Naive thymus-derived CD4-positive, alpha-beta T cell (primary cell): ENCODE data around the gene AFAP1. TPM values are rescaled to one million over a fixed set of nuclear protein-coding genes. Genes with fewer than 3 reads are reported as not detected.

ENCODE experiments used
- ATAC-seq: fragments of 150-1000 bp; cut with Tn5 transposase; 2 replicates; pipeline ENCODE4 v1.10.0; 2021; ENCODE audit warnings: mild to moderate bottlenecking, moderate library complexity
- CTCF ChIA-PET: fragments of 350-600 bp; sonication (Branson Sonifier 250); formaldehyde crosslinking; loops from one replicate; lab custom pipeline; 2021; ENCODE audit warnings: antibody characterized with exemption; lab: Charles Lee
- POLR2A ChIA-PET: fragments of 350-600 bp; sonication (Branson Sonifier 250); formaldehyde crosslinking; loops from one replicate; lab custom pipeline; 2021; ENCODE audit warnings: antibody characterized with exemption, inconsistent platforms; lab: Charles Lee
- DNase-seq, 9 donors: peaks; one replicate each; pipeline versions ENCODE4 v3.0.0 to v3.0.0-alpha.2; 2020 to 2022; ENCODE audit warnings: mixed read lengths in 1 of 9
- H3K27ac ChIP-seq: one replicate; pipeline ENCODE4 v1.7.0; 2013; ENCODE audit warnings: mild to moderate bottlenecking, low read depth, low read length, moderate library complexity
- H3K27me3 ChIP-seq, 2 donors: one replicate each; pipeline ENCODE4 v1.7.0; 2013; ENCODE audit warnings: low read length in 2 of 2, mild to moderate bottlenecking in 2 of 2, moderate library complexity in 2 of 2; ENCODE audit not compliant: control insufficient read depth in 2 of 2, insufficient read depth in 2 of 2
- H3K36me3 ChIP-seq, 3 experiments: 1 replicate in 2 of 3; 2 replicates in 1 of 3; pipeline ENCODE4 v1.7.0; 2013; ENCODE audit warnings: low read length in 3 of 3, mild to moderate bottlenecking in 3 of 3, moderate library complexity in 1 of 3; ENCODE audit not compliant: insufficient read depth in 3 of 3, control insufficient read depth in 2 of 3
- H3K4me1 ChIP-seq, 2 donors: one replicate each; pipeline ENCODE4 v1.7.0; 2013; ENCODE audit warnings: low read length in 2 of 2, mild to moderate bottlenecking in 2 of 2, moderate library complexity in 1 of 2; ENCODE audit not compliant: control insufficient read depth in 2 of 2, insufficient read depth in 2 of 2
- H3K4me3 ChIP-seq: 2 replicates; pipeline ENCODE4 v1.7.0; 2013; ENCODE audit warnings: mild to moderate bottlenecking, low read length
- H3K9me3 ChIP-seq, 3 experiments: 1 replicate in 2 of 3; 2 replicates in 1 of 3; pipeline ENCODE4 v1.7.0; 2013; ENCODE audit warnings: low read length in 3 of 3; ENCODE audit not compliant: control insufficient read depth in 2 of 3
- H3K27ac Mint-ChIP-seq, 9 donors: one replicate each; pipeline ENCODE4 v1.8.0; 2020 to 2022; ENCODE audit warnings: mixed read lengths in 9 of 9, mild to moderate bottlenecking in 8 of 9, moderate library complexity in 5 of 9, inconsistent platforms in 2 of 9
- H3K27me3 Mint-ChIP-seq, 5 donors: one replicate each; pipeline ENCODE4 v1.8.0; 2021 to 2022; ENCODE audit warnings: mixed read lengths in 5 of 5, mild to moderate bottlenecking in 1 of 5
- H3K36me3 Mint-ChIP-seq, 5 donors: one replicate each; pipeline ENCODE4 v1.8.0; 2020 to 2022; ENCODE audit warnings: mixed read lengths in 5 of 5, mild to moderate bottlenecking in 3 of 5, inconsistent platforms in 1 of 5
- H3K4me1 Mint-ChIP-seq, 7 donors: one replicate each; pipeline ENCODE4 v1.8.0; 2020 to 2022; ENCODE audit warnings: mixed read lengths in 7 of 7, mild to moderate bottlenecking in 3 of 7, inconsistent platforms in 1 of 7
- H3K4me3 Mint-ChIP-seq, 10 donors: one replicate each; pipeline ENCODE4 v1.8.0; 2020 to 2022; ENCODE audit warnings: mild to moderate bottlenecking in 10 of 10, mixed read lengths in 10 of 10, moderate library complexity in 6 of 10, inconsistent platforms in 2 of 10
- H3K9me3 Mint-ChIP-seq, 11 donors: one replicate each; pipeline ENCODE4 v1.8.0; 2020 to 2022; ENCODE audit warnings: mixed read lengths in 11 of 11, mild to moderate bottlenecking in 4 of 11, inconsistent platforms in 1 of 11, moderate library complexity in 1 of 11
- intact Hi-C, 2 donors: fragments of 100-400 bp; cut with micrococcal nuclease; formaldehyde crosslinking; loops; one replicate each; pipeline ENCODE4 v1.15.1; 2023
- polyA plus RNA-seq, 2 donors: library from polyadenylated mRNA; unstranded; fragments of 300-500 nt; fragmentation: Illumina TruSeq; gene quantifications; one replicate each; pipeline ENCODE4 v1.2.3, GENCODE V29; 2021
- total RNA-seq, 6 experiments: library from RNA in 5 of 6; stranded (reverse) in 5 of 6; gene quantifications; 1 replicate in 5 of 6; 2 replicates in 1 of 6; pipeline ENCODE4 v1.2.3 and lab custom pipeline; 2021 to 2026

Gene AFAP1
- total and polyA plus RNA-seq, 7 experiments from 2014 or later: 2.2 to 27.2 (median 9.6) TPM

DNA sequence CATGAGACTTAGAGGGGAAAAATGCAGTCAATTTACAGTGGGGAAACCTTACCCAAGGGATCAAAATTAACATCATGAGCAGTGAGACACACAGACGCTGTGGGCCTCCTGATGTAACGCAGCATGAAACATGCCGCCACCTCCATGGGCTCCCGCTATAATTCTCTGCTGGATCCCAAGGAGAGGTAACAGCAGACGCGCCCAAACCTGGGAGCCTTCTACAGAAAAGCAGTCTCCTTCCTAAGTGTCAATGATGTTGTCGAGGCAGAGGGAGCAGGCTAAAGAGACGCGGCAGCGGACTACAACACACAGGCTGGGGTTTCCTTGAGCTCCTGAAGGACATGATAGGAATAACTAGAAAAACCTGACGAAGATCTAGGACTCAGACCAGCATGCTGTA, 142.3 kb downstream of the AFAP1 start:
- ChIA-PET POLR2A (interaction anchor here (0.8 kb wide), 1 partner anchor 27 kb away, joined by 3 read pairs; no protein-coding TSS in a partner anchor), CTCF (interaction anchor here (2.3 kb wide), 1 partner anchor 27 kb away, joined by 5 read pairs; no protein-coding TSS in a partner anchor)
- Mint-ChIP-seq H3K27ac (no peak overlapping the region), H3K36me3 (peaks cover 10 to 44% (median 37%) of the 10 kb centered on the region in 5 donors), H3K4me3 (no peak overlapping the region), H3K9me3 (peaks cover 0 to 2% (median 0%) of the 10 kb centered on the region in 11 donors), H3K27me3 (no peaks in the 10 kb centered on the region), H3K4me1 (peaks cover 5 to 6% (median 5%) of the 10 kb centered on the region in 7 donors)
- Histone ChIP-seq H3K27me3 (no peaks in the 10 kb centered on the region), H3K4me3 (no peak overlapping the region), H3K9me3 (no peaks in the 10 kb centered on the region), H3K4me1 (no peaks in the 10 kb centered on the region), H3K27ac (no peak overlapping the region), H3K36me3 (peaks cover 0 to 28% (median 3%) of the 10 kb centered on the region in 3 experiments)
- intact Hi-C loops: no loop called here
- DNase-seq (no peak), ATAC-seq (no peak)

DNA sequence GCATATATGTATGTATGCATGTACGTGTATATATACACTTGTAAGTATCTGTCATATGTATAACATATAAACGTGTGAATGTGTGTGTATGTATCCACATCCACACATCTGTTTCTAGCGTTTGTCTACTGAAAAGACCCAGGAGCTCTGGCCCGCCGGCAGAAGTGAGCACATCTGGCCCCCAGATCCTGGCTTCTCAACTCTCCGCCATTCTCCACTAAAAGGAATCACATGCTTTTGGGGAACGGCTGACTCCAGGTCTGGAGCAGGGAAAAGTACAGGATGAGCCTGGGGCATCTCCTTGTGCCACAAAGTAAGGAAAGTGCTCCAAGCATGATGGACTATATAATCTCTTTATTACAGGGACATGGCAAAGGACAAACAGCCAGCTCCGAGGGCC, 143.7 kb downstream of the AFAP1 start:
- Histone ChIP-seq H3K27ac (no peak overlapping the region), H3K4me3 (no peak overlapping the region), H3K9me3 (no peaks in the 10 kb centered on the region), H3K36me3 (peaks cover 0 to 29% (median 5%) of the 10 kb centered on the region in 3 experiments), H3K4me1 (no peaks in the 10 kb centered on the region), H3K27me3 (no peaks in the 10 kb centered on the region)
- H3K4me3 Mint-ChIP-seq: no peak overlapping the region
- H3K27ac Mint-ChIP-seq: no peak overlapping the region
- H3K36me3 Mint-ChIP-seq: peaks cover 10 to 56% (median 34%) of the 10 kb centered on the region in 5 donors
- H3K9me3 Mint-ChIP-seq: peaks cover 0 to 2% (median 0%) of the 10 kb centered on the region in 11 donors
- ATAC-seq (no peak), DNase-seq (no peak)
- POLR2A ChIA-PET: no interaction called here
- H3K4me1 Mint-ChIP-seq: no peaks in the 10 kb centered on the region
- intact Hi-C loops: no loop called here
- CTCF ChIA-PET: interaction anchor here (1.1 kb wide), 1 partner anchor 25 kb away, joined by 3 read pairs; no protein-coding TSS in a partner anchor
- H3K27me3 Mint-ChIP-seq: no peaks in the 10 kb centered on the region

DNA sequence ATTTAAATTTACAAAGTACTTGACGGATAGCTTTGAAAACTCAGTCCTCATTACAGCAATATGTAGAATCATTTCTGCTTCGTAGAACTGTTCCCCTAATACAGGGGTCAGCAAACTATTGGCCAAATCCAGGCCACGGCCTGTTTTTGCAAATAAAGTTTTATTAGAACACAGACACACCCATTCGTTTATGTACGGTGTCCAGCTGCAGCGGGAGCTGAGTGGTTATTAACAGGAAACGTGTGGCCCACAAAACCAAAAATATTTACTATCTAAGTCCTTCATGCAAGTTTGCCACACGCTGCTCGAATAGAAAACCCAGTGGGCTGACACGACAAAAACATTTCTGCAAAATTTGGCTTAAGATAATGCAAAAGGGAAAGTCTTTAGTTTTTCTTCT, 146.5 kb downstream of the AFAP1 start:
- Mint-ChIP-seq H3K4me1 (no peaks in the 10 kb centered on the region), H3K36me3 (peaks cover 1 to 36% (median 15%) of the 10 kb centered on the region in 5 donors), H3K9me3 (no peaks in the 10 kb centered on the region), H3K4me3 (no peak overlapping the region), H3K27me3 (no peaks in the 10 kb centered on the region), H3K27ac (no peak overlapping the region)
- POLR2A ChIA-PET: no interaction called here
- H3K27me3 ChIP-seq: no peaks in the 10 kb centered on the region
- CTCF ChIA-PET: interaction anchor here (1.8 to 2.5 kb wide), 2 partner anchors 9 to 11 kb away, joined by 7 to 13 read pairs; no protein-coding TSS in a partner anchor
- ATAC-seq (no peak), DNase-seq (no peak)
- intact Hi-C loops: no loop called here
- H3K36me3 ChIP-seq: peaks cover 0 to 9% (median 5%) of the 10 kb centered on the region in 3 experiments
- no peaks in the 10 kb centered on the region for H3K9me3 ChIP-seq
- no peak overlapping the region for H3K27ac ChIP-seq
- no peaks in the 10 kb centered on the region for H3K4me1 ChIP-seq
- no peak overlapping the region for H3K4me3 ChIP-seq

DNA sequence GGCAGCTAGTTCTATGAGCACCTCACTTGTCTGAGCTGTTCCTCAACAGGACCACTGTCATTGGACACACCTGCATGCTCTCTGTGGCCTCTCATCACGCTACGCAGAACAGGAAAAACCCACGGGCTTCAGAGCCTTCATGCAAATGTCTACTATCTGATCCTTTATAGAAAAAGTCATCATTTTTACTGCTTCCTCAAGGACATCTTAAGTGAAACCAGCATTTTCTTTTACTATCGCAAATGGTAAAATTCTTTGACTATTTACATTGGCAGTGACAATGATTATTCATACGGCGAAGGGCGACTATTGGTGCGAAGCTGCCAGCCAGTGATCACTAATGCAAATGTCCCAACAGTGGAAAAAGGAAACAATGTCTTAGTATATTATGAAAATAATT, 147.0 kb downstream of the AFAP1 start:
- Mint-ChIP-seq H3K27me3 (no peaks in the 10 kb centered on the region), H3K4me3 (no peak overlapping the region), H3K27ac (peak overlapping the region in 1 of 9 donors; percentile 12), H3K9me3 (no peaks in the 10 kb centered on the region), H3K4me1 (no peaks in the 10 kb centered on the region), H3K36me3 (peaks cover 0 to 33% (median 11%) of the 10 kb centered on the region in 5 donors)
- ChIA-PET POLR2A (no interaction called here), CTCF (interaction anchor here (0.7 to 2.5 kb wide), 3 partner anchors 9 to 1166 kb away, joined by 3 to 13 read pairs (median 7); no protein-coding TSS in a partner anchor)
- no peak for ATAC-seq
- Histone ChIP-seq H3K9me3 (no peaks in the 10 kb centered on the region), H3K36me3 (peaks cover 0 to 8% (median 5%) of the 10 kb centered on the region in 3 experiments), H3K4me3 (no peak overlapping the region), H3K4me1 (no peaks in the 10 kb centered on the region), H3K27ac (no peak overlapping the region), H3K27me3 (no peaks in the 10 kb centered on the region)
- intact Hi-C loops: no loop called here
- DNase-seq: no peak

DNA sequence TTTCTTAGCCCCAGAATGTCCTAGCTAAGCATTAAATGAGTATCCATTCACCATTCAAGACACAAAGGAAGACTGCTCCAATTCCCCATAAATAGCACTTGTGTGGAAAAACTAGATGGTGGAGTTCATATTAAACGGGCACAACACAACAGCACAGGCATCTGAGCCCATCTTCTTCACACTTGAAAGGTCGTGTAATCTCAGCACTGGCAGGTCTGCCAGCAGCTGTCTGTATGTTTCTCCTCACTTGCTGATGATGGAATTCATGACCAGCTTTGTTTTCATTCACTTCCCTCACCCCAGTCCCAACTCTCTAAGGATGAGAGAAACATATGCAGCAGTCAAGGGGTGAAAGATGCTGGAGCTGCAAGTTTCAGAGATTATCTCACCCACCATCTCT, 148.7 kb downstream of the AFAP1 start:
- Histone ChIP-seq H3K27me3 (no peaks in the 10 kb centered on the region), H3K36me3 (peaks cover 0 to 5% (median 5%) of the 10 kb centered on the region in 3 experiments), H3K9me3 (no peaks in the 10 kb centered on the region), H3K4me3 (no peak overlapping the region), H3K4me1 (no peaks in the 10 kb centered on the region), H3K27ac (no peak overlapping the region)
- peaks cover 0 to 3% (median 0%) of the 10 kb centered on the region in 7 donors for H3K4me1 Mint-ChIP-seq
- H3K4me3 Mint-ChIP-seq: no peak overlapping the region
- intact Hi-C loops: no loop called here
- no peak for ATAC-seq
- ChIA-PET CTCF (interaction anchor here (2.5 kb wide), 1 partner anchor 11 kb away, joined by 13 read pairs; no protein-coding TSS in a partner anchor), POLR2A (no interaction called here)
- DNase-seq: no peak
- H3K9me3 Mint-ChIP-seq: no peaks in the 10 kb centered on the region
- H3K27ac Mint-ChIP-seq: no peak overlapping the region
- H3K27me3 Mint-ChIP-seq: no peaks in the 10 kb centered on the region
- H3K36me3 Mint-ChIP-seq: peaks cover 0 to 36% (median 5%) of the 10 kb centered on the region in 5 donors

DNA sequence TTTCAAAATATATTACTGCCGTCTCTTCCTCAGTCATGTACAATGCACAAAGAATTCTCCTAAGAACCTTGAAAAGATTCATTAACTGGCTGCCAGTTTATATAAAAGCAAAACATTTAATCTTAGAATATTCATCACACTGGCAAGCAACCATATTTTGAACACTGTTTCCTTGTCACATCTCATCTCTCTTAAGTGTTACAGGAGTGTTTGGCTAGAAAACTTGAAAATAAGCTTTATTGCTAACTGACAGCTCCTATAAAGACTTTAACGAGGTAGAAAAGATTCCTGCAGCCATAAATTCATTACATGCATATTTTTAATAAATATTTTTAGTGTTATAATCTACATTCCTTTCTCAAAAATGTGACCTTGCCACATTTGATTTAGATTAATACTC, 149.6 kb downstream of the AFAP1 start:
- no peaks in the 10 kb centered on the region for H3K4me1 ChIP-seq
- no peaks in the 10 kb centered on the region for H3K9me3 ChIP-seq
- no peak overlapping the region for H3K4me3 ChIP-seq
- H3K9me3 Mint-ChIP-seq: no peaks in the 10 kb centered on the region
- no peak overlapping the region for H3K27ac Mint-ChIP-seq
- H3K27me3 ChIP-seq: no peaks in the 10 kb centered on the region
- H3K36me3 Mint-ChIP-seq: peaks cover 0 to 46% (median 5%) of the 10 kb centered on the region in 5 donors
- no peak for DNase-seq
- ChIA-PET POLR2A (no interaction called here), CTCF (interaction anchor here (0.7 kb wide), 1 partner anchor 876 kb away, joined by 3 read pairs; no protein-coding TSS in a partner anchor)
- H3K27ac ChIP-seq: no peak overlapping the region
- intact Hi-C loops: no loop called here
- peaks cover 0 to 5% (median 0%) of the 10 kb centered on the region in 7 donors for H3K4me1 Mint-ChIP-seq
- no peak for ATAC-seq
- peaks cover 0 to 7% (median 5%) of the 10 kb centered on the region in 3 experiments for H3K36me3 ChIP-seq
- H3K4me3 Mint-ChIP-seq: no peak overlapping the region
- no peaks in the 10 kb centered on the region for H3K27me3 Mint-ChIP-seq
